Right cardiac atrium (tissue), 5 donors: ENCODE results near the gene BCL2L1. TPM values are rescaled to one million over a fixed set of nuclear protein-coding genes. Genes with fewer than 3 reads are reported as not detected.
"Not testable (repeated sequence)": the region's sequence is repeated elsewhere in the genome, so short reads cannot be mapped to it uniquely, and the experiment has no call there.

ENCODE experiments used
- ATAC-seq, 2 donors: fragments of 200-7000 bp; cut with Tn5 transposase; one replicate each; pipeline versions ENCODE4 v1.8.0 to v1.9.1; 2020; ENCODE audit warnings: moderate library complexity in 2 of 2, mild to moderate bottlenecking in 1 of 2
- DNase-seq, 3 donors: peaks; one replicate each; pipeline ENCODE4 v3.0.0-alpha.2; 2020
- H3K27ac ChIP-seq: one replicate; pipeline ENCODE4 v1.5.1; 2013; ENCODE audit warnings: mild to moderate bottlenecking, low read length, control low read depth, moderate library complexity
- H3K27me3 ChIP-seq: one replicate; pipeline ENCODE4 v1.6.1; 2013; ENCODE audit not compliant: control insufficient read depth, insufficient read depth
- H3K4me1 ChIP-seq: one replicate; pipeline ENCODE4 v1.6.1; 2013; ENCODE audit warnings: low read length; ENCODE audit not compliant: control insufficient read depth, insufficient read depth
- H3K4me3 ChIP-seq: one replicate; pipeline ENCODE4 v1.5.1; 2013; ENCODE audit warnings: low read length, control low read depth
- H3K9me3 ChIP-seq: one replicate; pipeline ENCODE4 v1.6.1; 2013; ENCODE audit warnings: low read length; ENCODE audit not compliant: control insufficient read depth
- WGBS: extraction: QIAGEN DNeasy Blood & Tissue Kit; methylation state at CpG from one replicate; pipeline ENCODE4 v1.1.7; 2013; 5-methylcytosine and 5-hydroxymethylcytosine counted together
- intact Hi-C, 4 donors: fragments of 100-400 bp; cut with DNase I; formaldehyde crosslinking; loops; one replicate each; pipeline versions ENCODE4 v1.11.0 to v1.14.0; 2022 to 2023
- polyA plus RNA-seq: library from polyadenylated mRNA; stranded (reverse); fragments of 200-250 nt; gene quantifications from one replicate; pipeline ENCODE4 v1.2.3, GENCODE V29; 2013
- total RNA-seq, 4 donors: library from RNA; stranded (reverse); fragmentation: NEBNext Ultra II Directional; extraction: Animal tissue kit (Norgen Biotek cat#: 25700); gene quantifications; one replicate each; pipeline ENCODE4 v1.2.1, GENCODE V29; 2021
- donor health status: healthy with polysubstance abuse.
- donor health status: DM: no; HTN: yes; CAD: no.
- donor health status: DM: no; HTN: no; CAD: no.
- donor health status: DM: no; HTN: yes; CAD: no; lungs with severe emphysema.
- donor health status: DM: yes; HTN: yes; CAD: no.

BCL2L1 gene
- total and polyA plus RNA-seq, 5 donors = 39.9 to 56.9 (median 46.0) TPM

GRCh38 chr20:31669876-31670275 is 52.8 kb downstream of the BCL2L1 start:
- whole genome bisulfite sequencing = 32% methylated on average over 3 of the region's 3 CpGs

GRCh38 chr20:31668944-31669343 is 53.7 kb downstream of the BCL2L1 start:
- not testable (repeated sequence) for H3K9me3 ChIP-seq, H3K4me3 ChIP-seq, DNase-seq, ATAC-seq, H3K27me3 ChIP-seq
- Histone ChIP-seq H3K4me1 (peaks cover 35% of the 10 kb centered on the region), H3K27ac (peak overlapping the region; percentile 20)
- WGBS = 98% methylated on average over 2 of the region's 2 CpGs
- intact Hi-C loops = loop anchor here in 1 of 4 donors (5.0 kb wide), 1 partner anchor 53 kb away; the partner anchor contains the start of gene BCL2L1

More at GRCh38 chr20:31669876-31670275, 52.8 kb downstream of the BCL2L1 start:
- intact Hi-C loops = loop anchor here in 1 of 4 donors (5.0 kb wide), 1 partner anchor 52 kb away; the partner anchor contains the start of gene BCL2L1
- H3K27me3 ChIP-seq = no peaks in the 10 kb centered on the region
- H3K27ac ChIP-seq = peak overlapping the region; percentile 95
- H3K9me3 ChIP-seq = no peaks in the 10 kb centered on the region
- DNase-seq (no peak), ATAC-seq (peak; percentile 4 to 6)
- H3K4me1 ChIP-seq = peaks cover 42% of the 10 kb centered on the region
- H3K4me3 ChIP-seq = no peak overlapping the region

GRCh38 chr20:31667315-31668285 is 55.1 kb downstream of the BCL2L1 start:
- no peaks in the 10 kb centered on the region for H3K27me3 ChIP-seq
- WGBS = 77% methylated on average over 15 of the region's 15 CpGs
- no peak overlapping the region for H3K4me3 ChIP-seq
- peak overlapping the region; percentile 0 for H3K27ac ChIP-seq
- DNase-seq (no peak), ATAC-seq (no peak)
- H3K4me1 ChIP-seq = peaks cover 35% of the 10 kb centered on the region
- intact Hi-C loops = loop anchor here in 1 of 4 donors (5.0 kb wide), 1 partner anchor 55 kb away; the partner anchor contains the start of gene BCL2L1
- H3K9me3 ChIP-seq = no peaks in the 10 kb centered on the region

GRCh38 chr20:31666258-31667042 is 56.2 kb downstream of the BCL2L1 start:
- peak in 2 of 3 donors; percentile 68 to 71 for DNase-seq
- Histone ChIP-seq H3K27ac (peak overlapping the region; percentile 53), H3K9me3 (no peaks in the 10 kb centered on the region), H3K4me1 (peaks cover 30% of the 10 kb centered on the region), H3K4me3 (no peak overlapping the region), H3K27me3 (no peaks in the 10 kb centered on the region)
- intact Hi-C loops = loop anchor here in 1 of 4 donors (5.0 kb wide), 1 partner anchor 56 kb away; the partner anchor contains the start of gene BCL2L1
- ATAC-seq = peak; percentile 12 to 15
- 53% methylated on average over 7 of the region's 7 CpGs for WGBS

GRCh38 chr20:31665753-31666152 is 56.9 kb downstream of the BCL2L1 start:
- intact Hi-C loops = loop anchor here in 1 of 4 donors (5.0 kb wide), 1 partner anchor 57 kb away; the partner anchor contains the start of gene BCL2L1
- Histone ChIP-seq H3K27me3 (no peaks in the 10 kb centered on the region), H3K27ac (peak overlapping the region; percentile 53), H3K4me1 (peaks cover 24% of the 10 kb centered on the region), H3K4me3 (no peak overlapping the region), H3K9me3 (no peaks in the 10 kb centered on the region)
- no peak for DNase-seq
- ATAC-seq = no peak
- 94% methylated on average over 10 of the region's 10 CpGs for WGBS

- no peaks in the 10 kb centered on the region for H3K9me3 ChIP-seq
- ATAC-seq (peak in 1 of 2 donors; percentile 2), DNase-seq (peak; percentile 40 to 80 (median 76))
- H3K4me3 ChIP-seq = no peak overlapping the region
- H3K4me1 ChIP-seq = peaks cover 18% of the 10 kb centered on the region
- intact Hi-C loops = loop anchor here in 2 of 4 donors (5.0 kb wide), 1 partner anchor 57 kb away; the partner anchor contains the start of gene BCL2L1 (in 2 of the 2)
- H3K27ac ChIP-seq = peak overlapping the region; percentile 20
- 57% methylated on average over 2 of the region's 2 CpGs for WGBS
- no peaks in the 10 kb centered on the region for H3K27me3 ChIP-seq
Measured at GRCh38 chr20:31664696-31665354, 57.8 kb downstream of the BCL2L1 start.

- intact Hi-C loops = loop anchor here in 1 of 4 donors (5.0 kb wide), 1 partner anchor 58 kb away; the partner anchor contains the start of gene BCL2L1
- no peaks in the 10 kb centered on the region for H3K27me3 ChIP-seq
- H3K4me1 ChIP-seq = peaks cover 14% of the 10 kb centered on the region
- no peaks in the 10 kb centered on the region for H3K9me3 ChIP-seq
- WGBS = 51% methylated on average over 11 of the region's 11 CpGs
- ATAC-seq (no peak), DNase-seq (no peak)
- H3K4me3 ChIP-seq = no peak overlapping the region
- peak overlapping the region; percentile 54 for H3K27ac ChIP-seq
Measured at GRCh38 chr20:31663838-31664695, 58.6 kb downstream of the BCL2L1 start.

GRCh38 chr20:31663524-31663837 is 59.2 kb downstream of the BCL2L1 start:
- Histone ChIP-seq H3K4me3 (no peak overlapping the region), H3K27me3 (no peaks in the 10 kb centered on the region), H3K27ac (no peak overlapping the region), H3K4me1 (peaks cover 14% of the 10 kb centered on the region), H3K9me3 (no peaks in the 10 kb centered on the region)
- 83% methylated on average over 2 of the region's 2 CpGs for WGBS
- no peak for ATAC-seq
- DNase-seq = no peak
- intact Hi-C loops = loop anchor here in 1 of 4 donors (5.0 kb wide), 1 partner anchor 59 kb away; the partner anchor contains the start of gene BCL2L1

GRCh38 chr20:31662372-31662854 is 60.3 kb downstream of the BCL2L1 start:
- H3K4me3 ChIP-seq = no peak overlapping the region
- ATAC-seq = no peak
- 61% methylated on average over 6 of the region's 6 CpGs for WGBS
- H3K27me3 ChIP-seq = no peaks in the 10 kb centered on the region
- DNase-seq = no peak
- intact Hi-C loops = loop anchor here in 1 of 4 donors (5.0 kb wide), 1 partner anchor 60 kb away; the partner anchor contains the start of gene BCL2L1
- peaks cover 7% of the 10 kb centered on the region for H3K4me1 ChIP-seq
- peak overlapping the region; percentile 47 for H3K27ac ChIP-seq
- H3K9me3 ChIP-seq = no peaks in the 10 kb centered on the region
